ENCODE measurements around the gene FAR1.
"Not testable (repeated sequence)": the region's sequence is repeated elsewhere in the genome, so short reads cannot be mapped to it uniquely, and the experiment has no call there.

The FAR1 gene

DNA sequence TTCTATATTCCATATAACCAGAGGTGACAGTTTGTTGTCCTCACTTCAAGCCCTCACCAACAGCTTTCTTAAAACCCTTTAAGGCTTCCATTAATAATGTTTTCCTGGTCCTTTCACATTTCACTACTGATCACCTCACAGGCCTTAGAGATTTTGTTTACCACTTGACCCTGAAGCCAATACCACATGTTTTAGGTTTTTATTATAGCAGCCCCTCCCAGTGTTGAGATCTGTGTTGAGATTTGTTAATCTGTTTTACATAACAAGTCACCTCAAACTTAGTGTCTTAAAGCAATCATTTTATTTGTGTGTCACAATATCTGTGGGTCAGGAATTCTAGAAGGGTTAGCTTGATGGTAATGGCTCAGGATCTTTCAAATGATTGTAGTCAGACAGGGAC is 49.9 kb downstream of the FAR1 start:
- DNase-seq, result no peak

DNA sequence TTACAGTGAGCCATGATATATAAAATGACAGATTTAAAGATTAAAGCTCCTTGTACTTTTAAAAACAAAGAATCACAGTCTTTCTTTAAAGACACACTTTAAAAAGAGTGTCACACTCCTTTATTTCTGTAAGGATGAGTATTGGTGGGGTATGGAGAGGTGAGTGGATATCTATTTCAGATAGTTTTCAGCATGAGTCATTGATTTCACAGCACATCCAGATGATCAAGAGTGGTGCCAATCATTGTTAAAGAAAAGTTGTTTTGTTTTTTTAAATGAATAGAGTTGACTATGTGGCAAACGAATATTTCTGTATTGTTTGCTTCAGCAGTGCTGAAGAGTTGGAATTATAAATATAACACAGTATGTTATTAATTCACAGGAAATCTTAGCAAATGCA is 52.5 kb downstream of the FAR1 start:
- DNase-seq, result no peak

DNA sequence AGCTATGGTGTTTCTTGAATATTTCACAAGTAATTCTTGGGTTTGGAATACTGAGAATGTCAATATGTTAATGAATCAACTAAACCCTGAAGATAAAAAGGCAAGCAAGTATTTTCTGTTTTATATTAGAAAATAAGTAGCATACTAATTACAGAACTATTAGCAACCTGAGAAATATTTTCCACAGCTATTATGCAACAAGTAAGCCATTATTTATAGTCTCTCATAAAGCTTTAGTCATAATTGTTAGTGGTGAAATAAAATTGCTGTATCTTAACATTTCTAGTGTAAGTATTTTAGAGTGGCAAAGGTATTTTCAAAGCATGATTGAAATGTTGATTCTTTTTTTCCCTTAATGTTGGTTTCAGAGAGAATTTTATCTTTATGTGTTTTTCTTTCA is 53.3 kb downstream of the FAR1 start:
- DNase-seq, result no peak

DNA sequence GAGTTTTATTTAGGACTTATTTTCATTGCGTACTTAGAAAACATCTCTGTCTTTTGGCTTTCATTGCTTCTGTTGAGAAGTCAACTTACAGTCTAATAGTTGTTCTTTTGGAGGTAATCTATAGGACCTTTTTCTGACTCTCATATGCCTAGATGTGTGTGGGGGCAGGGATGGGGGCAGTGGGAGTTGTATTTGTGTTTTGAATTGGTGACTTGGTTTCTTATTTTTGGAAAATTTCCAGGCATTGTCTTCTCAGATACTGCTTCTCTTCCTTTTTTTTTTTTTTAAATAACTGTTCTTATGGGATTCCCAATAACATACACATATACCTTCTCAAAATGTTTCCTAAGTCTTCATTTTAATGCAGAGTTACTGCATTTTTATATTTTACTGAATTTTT is 58.0 kb downstream of the FAR1 start:
- DNase-seq, result no peak

DNA sequence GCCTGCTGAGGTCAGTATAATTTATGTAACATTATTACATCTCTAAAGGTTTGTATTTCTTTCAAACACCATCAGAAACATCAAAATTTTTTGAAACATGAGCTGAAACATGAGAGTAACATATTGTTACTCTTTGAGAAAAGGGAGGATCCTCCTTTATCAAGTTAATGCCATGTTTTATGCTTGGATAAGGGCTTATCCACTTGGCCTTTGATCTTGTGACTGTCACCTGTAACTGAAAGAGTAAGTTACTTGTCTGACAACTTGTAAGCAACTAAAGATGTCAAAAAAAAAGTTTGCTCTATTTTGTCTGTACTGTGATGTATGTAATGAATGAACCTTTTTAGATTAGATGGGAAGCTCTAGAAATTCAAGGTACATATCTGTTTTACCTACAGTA is 59.6 kb downstream of the FAR1 start:
- no peak for DNase-seq

DNA sequence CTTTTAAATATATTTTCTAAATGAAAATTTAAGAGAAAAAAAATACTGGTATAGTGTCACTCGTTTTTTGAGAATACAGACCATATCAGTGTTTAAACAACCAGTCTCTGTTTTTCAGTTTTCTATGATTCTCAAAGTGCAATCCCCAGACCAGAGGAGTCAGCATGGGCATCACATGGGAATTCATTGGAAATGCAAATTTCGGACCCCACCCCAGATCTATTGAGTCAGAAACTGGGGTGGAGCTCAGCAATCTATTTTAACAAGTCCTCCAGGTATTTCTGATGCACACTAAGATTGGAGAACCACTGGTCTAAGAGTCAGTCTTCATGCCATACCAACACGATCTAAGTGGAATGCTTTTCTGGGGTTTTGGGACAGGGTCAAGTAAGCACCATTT is 66.1 kb downstream of the FAR1 start:
- no peak for DNase-seq

DNA sequence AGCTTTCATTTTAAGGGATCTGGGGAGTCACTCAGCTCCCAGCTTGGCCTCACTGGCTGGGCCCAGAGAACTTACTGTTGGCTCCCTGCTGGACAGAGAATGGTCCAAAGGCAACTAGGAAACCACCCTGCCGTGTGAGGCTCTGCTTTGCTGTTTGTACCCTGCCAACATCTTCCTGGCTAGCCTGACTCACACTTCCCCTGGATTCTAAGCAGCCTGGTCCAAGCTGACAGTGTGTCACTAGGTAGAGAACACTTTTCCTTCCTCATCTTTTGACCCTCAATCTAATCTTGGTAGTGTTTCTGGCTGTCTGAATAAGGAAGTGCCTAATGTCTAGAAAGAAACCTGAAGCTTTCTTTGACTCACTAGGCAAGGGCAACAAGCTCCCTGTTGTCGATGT is 76.7 kb downstream of the FAR1 start:
- no peak for DNase-seq

DNA sequence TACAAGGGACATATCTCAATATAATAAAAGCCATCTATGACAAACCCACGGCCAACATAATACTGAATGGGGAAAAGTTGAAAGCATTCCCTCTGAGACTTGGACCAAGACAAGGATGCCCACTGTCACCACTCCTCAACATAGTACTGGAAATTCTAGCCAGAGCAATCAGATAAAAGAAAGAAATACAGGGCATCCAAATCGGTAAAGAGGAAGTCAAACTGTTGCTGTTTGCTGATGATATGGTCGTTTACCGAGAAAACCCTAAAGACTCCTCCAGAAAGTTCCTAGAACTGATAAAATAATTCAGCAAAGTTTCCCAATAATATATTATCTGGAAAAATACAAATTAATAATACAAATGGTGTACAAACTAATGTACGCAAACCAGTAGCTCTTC is 84.8 kb downstream of the FAR1 start:
- not testable (repeated sequence) for DNase-seq

DNA sequence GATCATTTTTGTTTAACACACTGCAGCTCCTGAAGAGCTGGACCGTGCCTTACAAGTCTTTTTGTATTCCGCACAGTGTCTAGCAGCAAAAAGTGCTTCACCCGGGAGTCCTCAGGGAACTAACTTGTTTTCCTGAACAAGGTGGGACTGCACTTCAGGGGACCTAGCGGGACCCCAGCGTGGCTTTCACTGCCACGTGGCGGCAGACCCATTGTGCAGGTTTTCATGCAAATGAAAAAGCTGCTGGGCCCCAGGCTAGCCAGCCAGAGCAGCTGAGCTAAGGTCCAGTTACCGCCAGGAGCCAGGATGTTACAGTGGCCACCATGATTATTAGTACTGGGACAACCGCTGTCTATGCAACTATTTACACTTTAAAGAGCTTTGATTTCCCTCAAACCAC is 90.6 kb downstream of the FAR1 start:
- no peak for DNase-seq

DNA sequence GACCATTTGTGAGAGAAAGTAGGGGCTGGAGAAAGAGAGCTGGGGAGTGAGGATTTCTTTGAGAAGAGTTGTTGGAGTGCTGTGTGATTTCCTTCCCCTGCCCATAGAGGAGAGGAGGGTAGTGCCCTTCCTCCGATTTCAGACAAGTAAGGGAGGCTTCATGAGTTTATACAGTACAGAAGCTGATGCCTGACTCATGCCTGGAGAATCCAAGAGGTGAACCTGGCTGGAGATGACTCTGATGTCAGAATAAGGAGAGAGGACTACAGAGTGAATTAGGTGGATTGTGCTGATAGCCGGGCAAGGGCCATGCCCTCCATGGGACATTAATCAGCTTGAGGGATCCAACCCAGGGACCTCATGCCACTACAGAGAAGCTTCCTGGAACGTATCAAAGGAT is 91.6 kb downstream of the FAR1 start:
- no peak for DNase-seq

DNA sequence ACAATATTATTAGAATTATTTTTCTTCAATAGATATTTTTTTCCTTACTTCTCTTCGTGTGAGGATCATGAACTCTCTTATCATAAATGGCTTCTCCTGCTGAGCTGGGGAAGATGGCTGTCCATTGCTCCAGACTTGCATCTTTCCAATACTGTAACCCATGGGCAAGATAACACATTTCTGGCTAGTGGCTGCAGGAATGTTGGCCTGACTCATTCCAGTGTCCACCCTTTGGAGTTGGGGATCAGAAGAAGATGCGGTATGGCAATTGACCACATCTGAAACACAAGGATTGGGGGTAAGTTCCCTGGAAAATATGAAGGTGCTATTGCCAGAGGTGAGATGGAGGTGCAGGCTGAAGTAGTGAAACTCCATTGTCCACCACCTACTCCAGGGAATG is 92.8 kb downstream of the FAR1 start:
- DNase-seq, result no peak

DNA sequence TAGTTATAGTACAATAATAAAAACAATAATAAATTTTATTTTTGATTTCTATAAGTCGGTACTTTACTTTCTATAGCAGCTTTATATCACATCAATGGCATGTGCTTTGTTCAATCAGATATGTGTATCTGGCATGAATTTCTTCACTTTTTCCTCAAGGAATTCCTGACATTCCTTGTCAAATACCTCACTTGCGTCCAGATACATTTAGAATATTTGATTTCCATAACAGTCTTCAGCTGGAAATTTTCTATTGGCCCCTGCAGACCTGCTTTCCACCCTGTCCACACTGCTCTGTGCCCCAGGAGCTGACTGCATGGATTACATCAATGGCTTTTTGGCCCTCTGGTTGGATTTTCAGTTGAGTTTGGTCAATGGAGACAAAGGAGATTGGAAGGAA is 93.2 kb downstream of the FAR1 start:
- no peak for DNase-seq

DNA sequence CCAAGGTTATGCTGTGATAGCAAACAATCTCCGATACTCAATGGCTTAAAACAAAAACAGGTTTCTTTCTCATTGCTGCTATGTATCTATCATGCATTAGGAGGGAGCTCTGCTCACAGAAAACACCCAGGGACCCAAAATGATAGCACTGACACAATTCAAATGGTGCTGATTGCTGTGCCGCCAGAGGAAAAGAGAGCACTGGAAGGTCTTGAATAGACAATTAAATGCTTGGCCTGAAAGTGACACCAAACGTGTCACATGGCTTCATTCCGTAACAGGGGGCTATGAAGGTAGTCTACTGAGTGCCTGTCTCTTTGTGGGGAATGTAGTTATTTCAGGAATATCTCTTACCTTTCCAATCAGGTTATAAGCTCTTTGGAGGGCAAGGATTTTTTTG is 94.2 kb downstream of the FAR1 start:
- DNase-seq, result no peak

DNA sequence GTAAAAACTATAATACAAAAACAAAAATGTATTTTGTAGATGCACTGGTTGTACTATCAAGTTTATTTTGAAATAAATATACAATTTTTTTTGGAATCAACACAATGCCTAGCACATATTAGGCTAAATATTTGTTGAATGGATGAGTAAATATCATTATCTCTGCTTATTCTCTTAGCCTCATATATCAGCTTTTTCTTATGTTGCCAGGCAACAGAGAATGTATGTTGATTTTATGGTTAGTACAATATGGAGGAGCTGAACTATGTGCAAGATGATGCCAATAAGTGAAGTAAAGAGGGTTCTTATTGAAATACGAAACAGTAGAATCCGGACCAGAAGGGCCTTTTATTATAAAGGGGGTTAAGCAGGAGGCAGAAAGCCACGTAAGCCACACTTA is 94.9 kb downstream of the FAR1 start:
- DNase-seq, result no peak

DNA sequence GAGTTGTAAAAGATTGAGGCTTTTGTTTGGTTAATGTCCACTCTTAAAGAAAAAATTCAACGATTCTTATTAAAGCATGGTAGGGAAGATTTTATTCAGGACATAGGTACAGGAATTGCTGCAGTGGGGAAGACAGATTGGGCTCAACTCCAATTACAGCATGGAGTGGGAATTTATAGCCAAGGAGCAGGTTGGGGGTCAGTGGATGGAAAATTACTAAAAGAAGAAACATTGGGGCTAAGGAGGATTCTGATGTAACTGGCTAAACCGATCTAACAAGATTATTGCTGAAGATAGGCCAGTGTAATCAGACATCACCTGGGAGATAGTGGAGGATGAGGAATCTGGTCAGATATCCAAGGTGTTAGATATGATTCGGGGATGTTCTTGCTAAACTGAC is 97.4 kb downstream of the FAR1 start:
- DNase-seq, result no peak

DNA sequence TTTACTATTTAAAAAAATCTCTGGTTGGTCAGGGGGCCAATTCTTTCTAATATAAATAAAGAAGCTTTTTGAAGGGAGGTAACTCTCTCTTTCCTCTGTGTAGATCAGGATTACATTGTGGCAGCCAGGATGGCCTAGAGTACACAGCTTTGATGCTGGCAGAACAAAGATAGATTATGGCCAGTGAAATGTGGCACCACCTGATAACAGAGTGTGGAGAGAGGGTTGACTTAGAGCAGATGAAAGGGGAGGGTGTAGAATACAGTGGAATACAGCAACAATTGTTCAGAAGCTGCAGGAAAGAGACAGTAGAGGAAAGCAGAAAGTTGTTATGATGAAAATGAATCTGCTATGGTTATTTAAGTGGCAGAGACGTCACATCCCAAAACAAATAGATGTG is 99.0 kb downstream of the FAR1 start:
- no peak for DNase-seq

DNA sequence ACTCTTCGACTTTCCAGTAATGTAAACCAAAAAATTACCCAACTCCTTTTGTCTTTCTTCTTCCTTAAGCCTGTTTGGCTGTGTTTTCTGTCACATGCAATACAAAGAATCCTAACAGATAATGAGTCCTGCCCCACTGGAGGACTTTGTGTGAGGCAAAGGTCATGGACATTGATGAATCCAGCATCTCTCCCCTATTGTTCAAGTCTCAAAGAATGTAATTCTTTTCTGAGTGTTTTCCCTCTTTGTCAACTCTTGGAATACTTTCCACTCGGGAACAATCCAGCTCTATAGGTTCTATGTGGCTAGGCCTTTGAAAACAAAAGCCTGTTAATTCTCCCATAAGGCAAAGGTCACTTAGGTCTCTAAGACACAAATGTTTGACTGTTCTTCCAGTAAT is 100.7 kb downstream of the FAR1 start:
- no peak for DNase-seq

DNA sequence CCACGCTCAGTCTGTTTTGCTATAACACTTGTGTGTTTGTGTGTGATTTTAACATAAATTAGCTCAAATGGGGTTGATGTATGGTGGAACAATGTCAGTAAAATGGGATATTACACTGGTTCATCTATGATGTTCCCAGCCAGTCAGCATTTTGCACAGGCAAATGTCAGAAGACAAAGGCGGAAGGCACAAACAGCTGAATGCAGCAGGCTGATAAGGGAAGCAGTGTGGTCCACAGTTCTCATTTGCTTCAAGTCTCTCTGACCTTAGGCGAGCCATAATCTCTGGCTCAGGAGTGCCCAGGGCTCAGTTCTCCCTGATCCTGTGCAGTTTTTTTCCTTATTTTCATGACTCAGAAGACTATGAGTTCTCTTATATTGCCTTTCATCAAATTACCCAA is 102.7 kb downstream of the FAR1 start:
- DNase-seq, result no peak

DNA sequence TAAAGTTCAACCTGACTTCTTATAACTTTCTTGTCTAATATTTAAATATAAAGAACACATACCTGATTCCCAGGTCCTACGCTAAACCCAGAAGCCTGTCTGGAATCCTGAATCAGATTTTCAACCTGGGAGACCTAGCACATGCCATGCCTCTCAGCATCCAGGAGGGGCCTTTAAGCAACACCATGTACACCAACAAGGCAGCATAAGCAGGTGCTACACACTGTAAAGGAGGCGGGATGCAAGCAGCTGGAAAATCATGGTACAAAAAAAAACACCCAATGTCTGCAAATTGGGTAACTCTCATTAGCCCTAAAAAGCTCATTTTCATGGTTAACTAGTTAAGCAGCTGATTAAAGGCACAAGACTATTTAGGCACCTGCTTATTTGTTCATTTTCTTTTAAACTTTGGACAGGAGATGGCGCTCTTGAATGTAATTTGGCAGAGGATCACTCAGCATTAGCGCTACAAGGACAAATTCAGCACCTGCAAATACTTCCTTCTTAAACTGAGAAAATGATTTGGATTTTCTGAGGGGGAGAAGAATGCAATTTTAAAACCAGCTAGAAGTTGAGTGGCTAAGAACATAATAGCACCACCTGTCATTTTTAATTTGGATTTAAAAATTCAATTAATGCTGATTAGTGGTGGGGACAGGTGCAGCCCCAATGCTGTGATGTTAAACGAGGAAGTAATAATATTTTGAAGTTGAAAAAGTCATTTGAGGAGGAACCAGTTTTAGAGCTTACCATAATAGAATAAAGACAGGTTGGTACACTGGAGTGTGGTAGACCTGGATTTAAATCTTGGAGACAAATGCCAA is 104.0 kb downstream of the FAR1 start:
- DNase-seq, result peak; percentile 45

DNA sequence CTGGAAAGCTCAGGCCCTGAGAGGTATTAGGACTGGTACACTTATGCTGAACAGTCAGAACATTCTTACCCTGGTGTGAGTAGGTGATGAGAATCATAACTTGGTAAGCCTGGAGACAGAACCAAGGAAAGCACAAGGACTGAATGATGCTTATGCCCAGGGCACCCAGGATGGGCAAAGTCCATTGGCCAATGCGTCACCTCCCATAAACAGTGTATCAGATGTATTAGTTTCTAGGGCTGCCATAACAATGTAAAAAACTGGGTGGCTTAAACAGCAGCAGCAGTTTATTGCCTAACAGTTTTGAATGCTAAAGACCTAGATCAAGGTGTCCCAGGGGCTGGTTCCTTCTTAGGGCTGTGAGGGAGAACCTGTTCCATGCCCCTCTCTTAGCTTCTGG is 107.0 kb downstream of the FAR1 start:
- no peak for DNase-seq

DNA sequence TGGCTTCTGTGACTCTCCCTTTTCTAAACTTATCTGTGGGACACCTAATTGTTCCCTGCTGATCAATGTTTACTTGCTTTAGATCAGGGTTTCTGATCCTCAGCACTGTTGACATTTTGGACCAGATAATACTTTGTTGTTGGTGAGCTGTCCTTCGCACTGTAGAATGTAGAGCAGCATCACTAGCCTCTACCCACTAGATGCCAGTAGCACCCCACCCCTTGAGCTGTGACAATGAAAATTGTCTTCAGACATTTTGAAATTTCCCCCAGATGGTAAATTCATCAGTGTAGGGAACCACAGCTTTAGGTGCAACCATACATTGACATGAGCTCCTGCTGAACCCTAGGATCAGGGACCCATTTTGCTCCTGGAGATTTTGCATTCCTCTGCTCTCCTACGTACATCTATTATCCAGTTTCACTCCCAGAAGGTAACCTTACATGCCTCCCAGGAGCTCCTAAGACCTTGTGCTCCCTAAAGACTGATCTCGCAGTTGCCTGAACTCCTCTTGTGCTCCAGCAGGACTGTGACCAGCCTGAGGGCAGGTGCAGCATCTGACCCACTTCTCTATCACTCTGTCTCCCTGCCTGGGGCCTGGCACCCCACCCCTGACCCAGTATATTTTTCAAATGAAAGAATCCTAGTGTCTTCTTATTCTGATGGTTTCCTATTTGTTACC is 107.8 kb downstream of the FAR1 start:
- peak; percentile 56 for DNase-seq

DNA sequence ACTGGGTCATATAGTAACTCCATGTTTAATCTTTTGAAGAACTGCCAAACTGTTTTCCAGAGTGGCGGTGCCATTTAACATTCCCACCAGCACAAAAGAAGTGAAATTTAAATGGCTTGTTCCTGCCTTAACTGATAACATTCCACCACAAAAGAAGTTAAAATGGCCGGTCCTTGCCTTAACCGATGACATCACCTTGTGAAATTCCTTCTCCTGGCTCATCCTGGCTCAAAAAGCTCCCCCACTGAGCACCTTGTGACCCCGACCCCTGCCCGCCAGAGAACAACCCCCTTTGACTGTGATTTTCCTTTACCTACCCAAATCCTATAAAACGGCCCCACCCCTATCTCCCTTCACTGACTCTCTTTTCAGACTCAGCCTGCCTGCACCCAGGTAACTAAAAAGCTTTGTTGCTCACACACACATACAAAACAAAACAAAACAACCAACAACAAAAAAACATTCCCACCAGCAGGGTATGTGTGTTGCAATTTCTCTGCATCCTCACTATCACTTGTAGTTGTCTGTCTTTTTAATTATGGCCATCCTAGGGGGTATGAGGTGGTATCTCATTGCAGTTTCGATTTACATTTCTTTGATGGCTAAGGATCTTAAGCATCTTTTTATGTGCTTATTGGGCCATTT is 109.0 kb downstream of the FAR1 start:
- DNase-seq, result no peak

DNA sequence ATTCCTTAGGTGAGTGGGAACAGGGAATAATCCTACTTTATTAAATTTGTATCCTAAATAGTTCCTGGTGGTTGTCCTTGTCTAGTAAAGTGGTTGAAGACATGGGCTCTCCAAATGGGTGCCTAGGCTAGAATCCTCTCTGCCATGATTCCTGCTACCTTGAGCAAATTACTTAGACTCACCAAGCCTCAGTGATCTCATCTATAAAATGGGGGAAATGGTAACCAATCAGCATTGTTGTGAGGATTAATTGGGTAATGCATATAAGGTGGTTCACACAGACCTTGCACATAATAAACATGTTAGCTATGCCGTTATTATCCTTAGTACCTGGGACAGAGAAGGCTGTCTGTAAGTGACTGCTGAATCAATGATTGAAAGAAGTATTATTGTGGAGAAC is 109.9 kb downstream of the FAR1 start:
- no peak for DNase-seq

DNA sequence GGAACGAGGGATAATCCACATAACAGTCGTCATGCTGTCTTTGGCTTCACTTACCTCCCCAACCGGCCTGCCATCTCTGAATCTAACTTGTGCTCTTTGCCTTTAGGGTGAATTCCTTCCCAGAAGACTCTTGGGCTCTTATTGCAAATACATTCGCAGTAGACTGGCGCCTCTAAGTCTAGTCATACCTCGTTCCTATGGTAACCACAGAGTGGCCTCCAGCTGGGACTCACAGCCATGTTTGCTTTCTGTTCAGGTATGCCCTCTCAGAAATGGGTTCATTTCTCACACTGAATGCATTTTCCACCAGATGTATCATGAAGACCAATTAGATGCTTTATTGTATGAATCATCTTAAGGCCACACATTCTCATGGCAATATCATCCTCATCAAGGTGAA is 112.7 kb downstream of the FAR1 start:
- DNase-seq, result no peak
